Measurements from ENCODE around the gene ZNF689.

GRCh38 chr16:30657866-30658730 lies 47.9 kb upstream of the ZNF689 start, which contains the start of gene FBRS:
- TF ChIP-seq CTCF (IDR thresholded peaks at IDR 0.05) (peak; percentile 77 to 97 (median 90)), POLR2AphosphoS5 (IDR thresholded peaks at IDR 0.05) (peak; percentile 97), POLR2A (IDR thresholded peaks at IDR 0.05) (peak; percentile 82)
